Measurements from ENCODE around the gene ACBD7.

DNA sequence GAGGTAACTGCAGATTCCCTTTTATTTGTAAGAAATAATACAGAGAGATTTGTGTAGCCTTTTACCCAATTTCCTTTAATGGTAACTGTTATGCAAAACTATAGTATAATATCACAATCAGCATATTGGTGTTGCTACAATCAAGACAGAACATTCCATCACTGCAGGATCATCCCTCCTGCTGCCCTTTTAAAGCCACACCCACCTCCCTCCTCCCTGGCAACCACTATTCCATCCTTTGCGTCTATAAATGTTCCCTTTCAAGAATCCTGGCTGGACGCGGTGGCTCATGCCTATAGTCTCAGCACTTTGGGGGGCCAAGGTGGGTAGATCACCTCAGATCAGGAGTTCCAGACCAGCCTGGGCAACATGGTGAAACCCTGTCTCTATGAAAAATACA is 13.2 kb downstream of the ACBD7 start:
- TF ChIP-seq TAF1 (IDR thresholded peaks at IDR 0.05; ENCODE audit: borderline replicate concordance, insufficient read depth, low read length) (no peak), FOXP2 (optimal IDR thresholded peaks at IDR 0.05; ENCODE audit: borderline replicate concordance, extremely low read depth, extremely low read length, insufficient read depth) (no peak), POLR2AphosphoS5 (IDR thresholded peaks at IDR 0.05; ENCODE audit: low read depth, low read length) (no peak)
- TF ChIP-seq, protein P1, sequence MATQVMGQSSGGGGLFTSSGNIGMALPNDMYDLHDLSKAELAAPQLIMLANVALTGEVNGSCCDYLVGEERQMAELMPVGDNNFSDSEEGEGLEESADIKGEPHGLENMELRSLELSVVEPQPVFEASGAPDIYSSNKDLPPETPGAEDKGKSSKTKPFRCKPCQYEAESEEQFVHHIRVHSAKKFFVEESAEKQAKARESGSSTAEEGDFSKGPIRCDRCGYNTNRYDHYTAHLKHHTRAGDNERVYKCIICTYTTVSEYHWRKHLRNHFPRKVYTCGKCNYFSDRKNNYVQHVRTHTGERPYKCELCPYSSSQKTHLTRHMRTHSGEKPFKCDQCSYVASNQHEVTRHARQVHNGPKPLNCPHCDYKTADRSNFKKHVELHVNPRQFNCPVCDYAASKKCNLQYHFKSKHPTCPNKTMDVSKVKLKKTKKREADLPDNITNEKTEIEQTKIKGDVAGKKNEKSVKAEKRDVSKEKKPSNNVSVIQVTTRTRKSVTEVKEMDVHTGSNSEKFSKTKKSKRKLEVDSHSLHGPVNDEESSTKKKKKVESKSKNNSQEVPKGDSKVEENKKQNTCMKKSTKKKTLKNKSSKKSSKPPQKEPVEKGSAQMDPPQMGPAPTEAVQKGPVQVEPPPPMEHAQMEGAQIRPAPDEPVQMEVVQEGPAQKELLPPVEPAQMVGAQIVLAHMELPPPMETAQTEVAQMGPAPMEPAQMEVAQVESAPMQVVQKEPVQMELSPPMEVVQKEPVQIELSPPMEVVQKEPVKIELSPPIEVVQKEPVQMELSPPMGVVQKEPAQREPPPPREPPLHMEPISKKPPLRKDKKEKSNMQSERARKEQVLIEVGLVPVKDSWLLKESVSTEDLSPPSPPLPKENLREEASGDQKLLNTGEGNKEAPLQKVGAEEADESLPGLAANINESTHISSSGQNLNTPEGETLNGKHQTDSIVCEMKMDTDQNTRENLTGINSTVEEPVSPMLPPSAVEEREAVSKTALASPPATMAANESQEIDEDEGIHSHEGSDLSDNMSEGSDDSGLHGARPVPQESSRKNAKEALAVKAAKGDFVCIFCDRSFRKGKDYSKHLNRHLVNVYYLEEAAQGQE (IDR thresholded peaks at IDR 0.05; ENCODE audit: insufficient read depth in 1 of 2, low read depth in 2 of 2, low read length in 2 of 2) = no peak

Measured in PFSK-1 (cell line).